Choroid plexus epithelial cell (primary cell): Measurements from ENCODE around the gene KIRREL3.

ENCODE experiments used
- DNase-seq: peaks from one replicate; pipeline ENCODE4 v3.0.0-alpha.2; 2010; ENCODE audit warnings: low read depth
- H3K4me3 ChIP-seq: 2 replicates; pipeline ENCODE4 v1.5.1; 2011; ENCODE audit warnings: low read depth, mild to moderate bottlenecking, control low read depth, low read length, moderate library complexity
- TF ChIP-seq, protein P1 (sequence below): conservative IDR thresholded peaks from 2 replicates; pipeline ENCODE4 v1.5.1; 2011; ENCODE audit warnings: low read depth, mild to moderate bottlenecking, control low read depth, inconsistent platforms, low read length, moderate library complexity

The KIRREL3 gene

GRCh38 chr11:126686938-126687337 is 313.6 kb downstream of the KIRREL3 start:
- DNase-seq, result no peak
- no peak overlapping the region for H3K4me3 ChIP-seq
- TF ChIP-seq, protein P1, sequence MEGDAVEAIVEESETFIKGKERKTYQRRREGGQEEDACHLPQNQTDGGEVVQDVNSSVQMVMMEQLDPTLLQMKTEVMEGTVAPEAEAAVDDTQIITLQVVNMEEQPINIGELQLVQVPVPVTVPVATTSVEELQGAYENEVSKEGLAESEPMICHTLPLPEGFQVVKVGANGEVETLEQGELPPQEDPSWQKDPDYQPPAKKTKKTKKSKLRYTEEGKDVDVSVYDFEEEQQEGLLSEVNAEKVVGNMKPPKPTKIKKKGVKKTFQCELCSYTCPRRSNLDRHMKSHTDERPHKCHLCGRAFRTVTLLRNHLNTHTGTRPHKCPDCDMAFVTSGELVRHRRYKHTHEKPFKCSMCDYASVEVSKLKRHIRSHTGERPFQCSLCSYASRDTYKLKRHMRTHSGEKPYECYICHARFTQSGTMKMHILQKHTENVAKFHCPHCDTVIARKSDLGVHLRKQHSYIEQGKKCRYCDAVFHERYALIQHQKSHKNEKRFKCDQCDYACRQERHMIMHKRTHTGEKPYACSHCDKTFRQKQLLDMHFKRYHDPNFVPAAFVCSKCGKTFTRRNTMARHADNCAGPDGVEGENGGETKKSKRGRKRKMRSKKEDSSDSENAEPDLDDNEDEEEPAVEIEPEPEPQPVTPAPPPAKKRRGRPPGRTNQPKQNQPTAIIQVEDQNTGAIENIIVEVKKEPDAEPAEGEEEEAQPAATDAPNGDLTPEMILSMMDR, result no peak

GRCh38 chr11:126683766-126684728 is 316.5 kb downstream of the KIRREL3 start:
- TF ChIP-seq, protein P1, result no peak
- H3K4me3 ChIP-seq, result no peak overlapping the region

DNA sequence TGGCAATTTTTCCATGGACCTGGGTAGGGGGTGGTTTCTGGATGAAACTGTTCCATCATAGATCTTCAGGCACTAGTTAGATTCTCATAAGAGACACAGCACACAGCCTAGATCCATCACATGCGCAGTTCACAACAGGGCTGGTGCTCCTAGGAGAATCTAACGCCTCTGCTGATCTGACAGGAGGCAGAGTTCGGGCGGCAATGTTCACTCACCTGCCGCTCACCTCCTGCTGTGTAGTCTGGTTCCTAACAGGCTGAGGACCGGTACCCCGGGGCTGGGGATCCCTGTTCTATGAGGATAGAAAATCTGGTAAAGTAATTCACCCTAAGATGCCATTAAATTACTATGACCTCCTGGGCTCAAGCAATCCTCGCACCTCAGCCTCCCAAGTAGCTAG is 318.0 kb downstream of the KIRREL3 start:
- H3K4me3 ChIP-seq, result no peak overlapping the region
- TF ChIP-seq, protein P1, result no peak
- DNase-seq, result no peak

More at GRCh38 chr11:126683766-126684728, 316.5 kb downstream of the KIRREL3 start:
- no peak for DNase-seq

GRCh38 chr11:126680700-126681099 is 319.9 kb downstream of the KIRREL3 start:
- no peak overlapping the region for H3K4me3 ChIP-seq
- DNase-seq, result no peak
- TF ChIP-seq, protein P1, result no peak

DNA sequence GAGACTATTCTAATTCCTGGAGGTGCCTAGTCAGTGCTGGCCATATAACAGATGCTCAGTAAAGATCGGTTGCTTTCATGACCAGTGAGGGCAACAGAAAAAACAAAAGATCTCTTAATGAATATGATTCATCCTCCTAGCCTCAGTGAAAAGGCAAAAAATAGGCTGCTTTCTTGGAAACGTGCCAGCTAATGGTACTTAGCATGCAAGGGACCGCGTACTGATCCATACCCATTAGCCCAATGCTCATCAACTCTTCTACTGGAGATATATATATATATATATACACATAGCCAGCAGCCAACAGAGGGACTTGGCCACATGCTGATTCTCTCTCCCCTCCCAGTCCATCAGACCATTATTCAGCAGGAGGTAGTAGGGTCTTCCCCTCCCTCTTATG is 320.4 kb downstream of the KIRREL3 start:
- TF ChIP-seq, protein P1, result no peak
- no peak for DNase-seq
- no peak overlapping the region for H3K4me3 ChIP-seq

GRCh38 chr11:126679033-126679432 is 321.5 kb downstream of the KIRREL3 start:
- H3K4me3 ChIP-seq, result no peak overlapping the region
- TF ChIP-seq, protein P1, result no peak
- DNase-seq, result no peak

DNA sequence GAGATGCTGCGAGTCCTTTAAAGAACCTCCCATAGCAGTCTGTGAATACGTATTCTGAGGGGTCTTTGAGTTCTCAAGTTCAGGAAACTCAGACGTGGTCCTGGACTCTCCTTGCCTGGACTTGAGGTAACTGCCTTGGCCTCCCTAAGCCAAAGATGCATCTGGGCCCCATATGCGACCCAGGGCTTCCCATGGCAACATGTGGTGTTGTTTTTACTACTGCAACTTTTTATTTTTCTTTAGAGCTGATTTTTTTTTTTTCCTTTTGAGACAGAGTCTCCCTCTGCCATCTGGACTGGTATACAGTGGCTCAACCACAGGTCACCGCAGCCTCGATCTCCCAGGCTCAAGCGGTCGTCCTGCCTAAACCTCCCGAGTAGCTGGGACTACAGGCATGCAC is 324.0 kb downstream of the KIRREL3 start:
- no peak overlapping the region for H3K4me3 ChIP-seq
- TF ChIP-seq, protein P1, result no peak
- no peak for DNase-seq
